GM19043 (cell line): Measurements from ENCODE around the gene TPP1.

Source experiments
- ATAC-seq: cut with Tn5 transposase; IDR thresholded peaks from one replicate; pipeline ENCODE4 v1.9.1; 2021; ENCODE audit warnings: low read depth; ENCODE audit not compliant: unreplicated experiment

TPP1 gene

GRCh38 chr11:6612213-6613041, 6.8 kb downstream of the TPP1 start, which contains the start of gene TAF10:
TAF10 (minus strand) TSS chr11:6612216; CDS start chr11:6612189, 27 bp downstream.
- ATAC-seq, result peak; percentile 90

DNA sequence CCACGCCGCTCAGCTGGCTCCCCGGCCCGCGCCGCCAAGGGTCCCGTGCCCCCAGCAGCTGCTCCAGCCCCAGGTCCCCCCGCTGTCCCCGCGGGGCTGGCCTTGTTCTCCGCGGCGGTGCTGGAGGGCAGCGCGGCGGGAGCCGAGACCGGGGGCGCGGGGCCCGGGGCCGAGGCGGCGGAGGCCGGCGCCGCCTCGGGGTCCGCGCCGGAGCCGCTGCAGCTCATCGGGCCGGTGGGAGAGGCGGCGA, 7.3 kb downstream of the TPP1 start:
- peak; percentile 4 for ATAC-seq

DNA sequence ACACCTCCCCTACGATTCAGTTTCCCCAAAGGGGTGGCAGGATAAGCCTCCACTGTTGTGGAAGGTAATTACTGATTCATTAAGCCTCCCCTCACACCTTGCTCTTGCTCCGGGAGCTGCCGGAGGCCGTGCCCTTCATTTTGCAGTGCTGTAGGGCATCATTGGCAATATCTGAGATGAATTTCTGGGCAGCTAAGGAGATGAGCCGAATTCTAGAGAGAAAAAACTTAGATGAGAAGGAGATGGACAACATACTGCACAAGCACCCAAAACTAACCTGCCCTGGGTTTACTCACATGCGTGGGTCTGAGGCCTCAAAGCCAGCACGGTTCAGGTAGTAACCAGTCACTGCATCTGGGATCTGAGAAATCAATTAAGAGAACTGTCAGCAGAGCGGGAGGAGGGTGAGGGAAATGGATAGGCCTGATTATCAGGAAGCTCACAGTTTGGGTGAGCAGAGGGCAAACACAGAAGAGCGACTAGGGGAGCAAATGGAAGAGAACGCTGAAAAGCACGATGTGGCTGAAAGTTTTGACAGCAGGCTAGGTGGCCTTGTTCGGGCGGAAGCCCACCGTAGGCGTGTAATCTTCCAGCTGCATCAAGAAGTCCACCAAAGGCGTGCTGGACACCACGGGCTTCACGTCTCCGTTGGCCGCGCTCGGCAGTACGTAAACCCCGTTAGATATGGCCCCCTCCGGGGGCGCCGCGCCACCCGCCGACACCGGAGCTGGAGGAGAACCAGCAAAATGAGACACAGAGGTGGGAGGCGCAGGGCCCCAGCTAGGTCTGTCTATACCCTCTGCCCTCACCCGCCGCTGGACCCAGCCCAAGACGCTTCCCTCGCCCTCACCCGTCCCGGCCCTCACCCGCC, 7.9 kb downstream of the TPP1 start:
- no peak for ATAC-seq

DNA sequence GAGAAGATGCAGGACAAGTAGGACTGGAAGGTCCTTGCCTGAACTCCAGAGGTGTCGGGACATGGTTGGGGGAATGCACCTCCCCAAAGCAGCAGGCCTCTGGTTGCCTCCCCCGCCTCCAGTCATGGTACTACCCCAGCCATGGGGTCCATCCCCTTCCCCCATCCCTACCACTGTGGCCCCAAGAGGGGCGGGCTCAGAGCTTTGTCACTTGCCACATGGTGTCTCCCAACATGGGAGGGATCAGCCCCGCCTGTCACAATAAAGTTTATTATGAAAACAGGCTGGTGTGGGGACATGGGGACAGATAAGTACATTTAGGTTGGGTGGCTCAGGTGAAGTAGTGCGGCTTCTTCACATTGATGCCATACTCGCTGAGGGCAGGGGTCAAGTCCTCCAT, 8.6 kb downstream of the TPP1 start:
- no peak for ATAC-seq

DNA sequence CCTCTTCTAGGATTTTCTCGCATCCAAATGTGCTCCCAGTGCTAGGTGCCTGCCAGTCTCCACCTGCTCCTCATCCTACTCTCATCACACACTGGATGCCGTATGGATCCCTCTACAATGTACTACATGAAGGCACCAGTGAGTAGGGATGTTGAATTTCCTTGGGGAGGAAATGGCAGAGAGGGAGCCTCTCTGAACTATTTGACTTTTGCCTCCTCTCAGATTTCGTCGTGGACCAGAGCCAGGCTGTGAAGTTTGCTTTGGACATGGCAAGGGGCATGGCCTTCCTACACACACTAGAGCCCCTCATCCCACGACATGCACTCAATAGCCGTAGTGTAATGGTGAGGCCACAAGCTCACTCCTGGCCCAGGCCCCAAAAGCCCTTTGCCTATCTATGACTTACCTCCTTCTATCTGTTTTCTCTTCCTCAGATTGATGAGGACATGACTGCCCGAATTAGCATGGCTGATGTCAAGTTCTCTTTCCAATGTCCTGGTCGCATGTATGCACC, 9.7 kb downstream of the TPP1 start:
- ATAC-seq, result no peak

DNA sequence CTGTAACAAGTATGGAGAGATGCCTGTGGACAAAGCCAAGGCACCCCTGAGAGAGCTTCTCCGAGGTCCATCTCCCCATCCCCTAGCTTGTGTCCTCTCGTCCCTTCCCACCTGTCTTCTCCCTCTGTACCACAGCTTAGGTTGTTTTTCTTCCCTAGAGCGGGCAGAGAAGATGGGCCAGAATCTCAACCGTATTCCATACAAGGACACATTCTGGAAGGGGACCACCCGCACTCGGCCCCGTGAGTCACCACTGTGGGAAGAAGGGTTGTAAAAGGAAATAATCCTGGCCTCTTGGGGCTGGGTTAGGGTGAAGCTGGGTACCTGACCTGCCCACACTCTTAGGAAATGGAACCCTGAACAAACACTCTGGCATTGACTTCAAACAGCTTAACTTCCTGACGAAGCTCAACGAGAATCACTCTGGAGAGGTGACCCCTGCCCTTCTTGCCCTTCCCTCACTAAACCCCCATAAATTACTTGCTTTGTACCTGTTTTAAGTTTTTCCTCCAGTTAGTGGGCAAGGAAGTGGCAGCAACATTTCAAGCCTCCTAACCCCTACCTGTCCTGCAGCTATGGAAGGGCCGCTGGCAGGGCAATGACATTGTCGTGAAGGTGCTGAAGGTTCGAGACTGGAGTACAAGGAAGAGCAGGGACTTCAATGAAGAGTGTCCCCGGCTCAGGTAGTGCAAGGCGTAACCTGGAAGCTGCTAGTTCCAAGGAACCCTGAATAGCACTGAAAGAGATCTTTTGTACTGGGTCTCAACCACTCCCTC, 10.3 kb downstream of the TPP1 start:
- ATAC-seq, result no peak

GRCh38 chr11:6608011-6608410, 11.2 kb downstream of the TPP1 start:
- ATAC-seq, result no peak

DNA sequence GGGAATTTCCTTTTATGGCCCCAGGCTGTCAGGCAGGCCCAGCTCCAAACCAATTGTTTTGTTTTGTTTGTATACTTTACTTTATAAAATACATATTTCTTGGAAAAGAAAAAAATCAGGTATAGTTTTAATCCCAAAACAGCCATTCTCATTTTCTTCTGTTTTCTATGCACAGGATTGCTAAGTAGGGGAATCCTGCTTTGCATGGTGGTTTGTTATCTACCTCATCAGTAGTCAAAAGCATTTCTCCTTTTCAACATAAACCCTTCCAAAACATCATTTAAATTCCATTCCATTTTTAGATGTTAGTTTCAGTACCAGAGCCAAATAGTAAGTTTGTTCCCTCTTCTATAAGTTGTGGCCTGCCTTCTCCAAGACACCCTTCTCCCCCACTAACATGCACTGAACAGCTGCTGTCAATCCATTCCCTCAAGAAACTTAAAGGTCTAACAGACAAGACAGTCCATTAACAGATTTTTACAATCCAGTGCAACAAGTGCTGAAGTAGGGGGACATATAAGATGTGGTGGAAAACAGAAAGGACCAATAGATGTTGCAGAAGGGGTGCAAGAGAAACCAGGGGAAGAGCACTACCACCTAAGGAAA, 11.9 kb downstream of the TPP1 start:
- ATAC-seq, result no peak

DNA sequence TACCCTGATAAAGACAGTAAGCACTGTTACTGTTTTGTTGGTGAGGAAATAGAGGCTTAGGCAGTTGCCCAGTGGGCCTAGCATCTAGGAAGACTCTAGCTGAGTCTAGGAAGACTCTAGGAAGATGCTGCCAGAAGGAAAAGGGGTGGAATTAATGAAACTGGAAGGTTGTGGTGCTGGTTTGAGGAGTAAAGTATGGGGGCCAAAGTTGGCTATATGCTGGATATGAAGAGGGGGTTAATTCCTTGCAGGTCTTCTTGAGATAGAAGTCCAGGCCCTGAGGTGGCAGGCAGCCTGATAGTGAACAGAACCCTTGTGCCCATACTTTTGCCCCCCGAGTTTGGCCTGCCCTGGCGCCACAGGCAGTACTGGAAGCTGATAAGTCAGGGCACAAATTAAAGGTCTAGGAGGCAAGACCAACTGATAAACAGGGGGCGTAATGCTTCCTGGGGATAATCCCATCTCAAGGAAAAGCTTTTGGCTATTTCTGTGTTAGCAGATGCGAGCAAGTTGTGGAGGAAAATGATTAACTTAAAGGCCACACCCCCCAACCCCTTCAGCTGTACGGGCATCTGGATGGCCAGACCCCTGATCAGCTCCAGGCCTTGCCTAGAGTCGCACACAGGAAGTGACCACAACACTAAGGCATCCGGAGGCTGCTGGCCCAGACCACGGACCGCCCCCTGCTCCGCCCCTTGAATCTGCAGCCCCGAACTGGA, 12.6 kb downstream of the TPP1 start:
- peak; percentile 56 for ATAC-seq

GRCh38 chr11:6604790-6605189, 14.4 kb downstream of the TPP1 start:
- no peak for ATAC-seq

GRCh38 chr11:6604081-6604626, 15.1 kb downstream of the TPP1 start:
- ATAC-seq, result peak; percentile 36

GRCh38 chr11:6603287-6604080, 15.7 kb downstream of the TPP1 start, which contains the start of the genes ILK and RRP8:
ILK (plus strand) TSS chr11:6603774; CDS start chr11:6604272, 498 bp downstream.
RRP8 (minus strand) TSS chr11:6603616; CDS start chr11:6603502, 114 bp downstream.
- ATAC-seq, result peak; percentile 63

DNA sequence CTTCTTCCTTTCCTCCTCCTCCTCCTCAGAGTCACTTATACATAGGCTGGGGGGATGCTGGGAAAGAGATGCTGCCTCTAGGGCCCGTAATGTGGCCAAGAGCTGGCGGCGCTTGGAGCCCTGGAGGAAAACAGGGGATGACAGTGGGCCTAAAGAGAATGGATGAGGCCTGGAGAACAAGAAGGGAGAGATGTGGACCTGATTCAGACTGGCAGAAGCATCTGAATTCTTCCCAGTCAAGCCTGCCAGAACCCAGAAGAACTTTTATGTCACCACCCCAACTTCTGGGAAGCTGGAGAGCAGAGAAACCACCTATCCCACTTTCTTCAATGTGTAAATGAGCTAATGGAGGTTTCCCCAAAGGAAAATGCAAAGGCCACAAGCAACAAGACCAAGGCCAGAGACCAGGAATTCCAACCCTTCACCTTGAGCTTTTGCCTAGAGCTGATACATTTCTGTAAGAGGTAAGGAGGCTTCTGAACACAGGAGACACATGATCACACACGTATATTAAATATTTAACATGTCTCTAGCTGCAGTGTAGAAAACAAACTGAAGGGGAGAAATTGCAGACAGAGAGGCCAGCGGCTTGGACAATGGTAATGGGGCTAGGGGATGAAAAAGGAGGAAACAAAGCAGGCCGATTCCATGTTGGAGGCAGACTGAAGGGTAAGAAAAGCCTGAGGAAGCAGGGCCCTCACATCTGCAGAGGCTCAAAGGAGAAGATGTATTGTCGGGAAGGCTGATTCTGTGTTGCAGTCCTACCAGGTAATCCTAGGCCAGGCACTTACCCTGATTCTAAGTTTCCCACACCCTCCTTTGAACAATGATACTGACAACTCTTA, 16.9 kb downstream of the TPP1 start:
- no peak for ATAC-seq

GRCh38 chr11:6601041-6601461, 18.2 kb downstream of the TPP1 start:
- ATAC-seq, result no peak

GRCh38 chr11:6599881-6600390, 19.3 kb downstream of the TPP1 start:
- ATAC-seq, result no peak

DNA sequence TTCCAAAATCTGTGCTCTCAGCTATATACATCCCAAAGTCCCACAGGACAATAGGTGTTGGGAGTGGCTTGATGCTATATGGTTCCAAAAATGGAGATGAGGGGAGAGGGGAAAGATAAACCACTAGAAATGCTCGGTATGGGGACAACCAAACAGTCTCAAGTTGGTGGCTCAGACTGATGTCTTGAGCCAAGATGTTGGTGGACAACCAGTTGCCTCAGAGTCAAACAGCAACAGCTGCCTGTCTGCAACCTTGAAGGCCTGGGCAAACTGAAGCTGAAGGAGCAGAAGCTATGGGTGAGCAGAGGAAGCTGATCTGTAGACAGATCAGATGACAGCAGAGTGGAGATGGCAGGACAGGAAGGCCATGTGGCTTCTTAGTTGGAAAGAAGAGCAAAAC, 19.8 kb downstream of the TPP1 start:
- ATAC-seq, result no peak

GRCh38 chr11:6598555-6598954, 20.7 kb downstream of the TPP1 start:
- ATAC-seq, result no peak
